Heart left ventricle (tissue), 16 donors: ENCODE data around the gene OBI1. TPM values are rescaled to one million over a fixed set of nuclear protein-coding genes. Genes with fewer than 3 reads are reported as not detected.
A peak's percentile ranks its signal among the peaks of the same experiment; 100 is the strongest.

Experiments
- ATAC-seq, 4 donors: fragments of 200-7000 bp; cut with Tn5 transposase; one replicate each; pipeline ENCODE4 v1.9.1; 2020 to 2022; ENCODE audit warnings: moderate library complexity in 4 of 4, mild to moderate bottlenecking in 3 of 4, moderate number of reproducible peaks in 1 of 4
- DNase-seq, 5 donors: peaks; one replicate each; pipeline ENCODE4 v3.0.0-alpha.2; 2020
- H3K27ac ChIP-seq, 12 donors: fragments of 200-600 bp; sonication (generic) in 4 of 12; one replicate each; pipeline versions ENCODE4 v1.5.0 to v1.8.0; 2016 to 2022; ENCODE audit warnings: mild to moderate bottlenecking in 2 of 12
- H3K27me3 ChIP-seq, 9 donors: fragments of 200-600 bp; sonication (generic) in 2 of 9; one replicate each; pipeline versions ENCODE4 v1.5.1 to v1.8.0; 2016 to 2022; ENCODE audit warnings: mild to moderate bottlenecking in 3 of 9
- H3K36me3 ChIP-seq, 9 donors: fragments of 200-600 bp; sonication (generic) in 2 of 9; one replicate each; pipeline versions ENCODE4 v1.5.0 to v1.8.0; 2018 to 2022; ENCODE audit warnings: mild to moderate bottlenecking in 2 of 9
- H3K4me1 ChIP-seq, 12 donors: fragments of 200-600 bp; sonication (generic) in 4 of 12; one replicate each; pipeline versions ENCODE4 v1.5.0 to v1.8.0; 2016 to 2022; ENCODE audit warnings: mild to moderate bottlenecking in 3 of 12
- H3K4me3 ChIP-seq, 12 donors: fragments of 200-600 bp; sonication (generic) in 4 of 12; one replicate each; pipeline versions ENCODE4 v1.5.0 to v1.8.0; 2017 to 2022; ENCODE audit warnings: mild to moderate bottlenecking in 9 of 12, moderate library complexity in 4 of 12
- H3K9me3 ChIP-seq, 12 donors: fragments of 200-600 bp; sonication (generic) in 4 of 12; one replicate each; pipeline versions ENCODE4 v1.5.0 to v1.8.0; 2016 to 2022; ENCODE audit warnings: mild to moderate bottlenecking in 1 of 12
- POLR2A ChIP-seq, 2 donors: fragments of 450-650 bp; IDR thresholded peaks; one replicate each; pipeline ENCODE4 v1.6.1; 2017; ENCODE audit warnings: antibody characterized with exemption in 2 of 2, mild to moderate bottlenecking in 2 of 2, moderate library complexity in 2 of 2
- WGBS, 4 donors: extraction: QIAGEN DNeasy Blood & Tissue Kit in 2 of 4; methylation state at CpG; one replicate each; pipeline versions ENCODE4 v1.1.5 to v1.1.7; 2013 to 2018; 5-methylcytosine and 5-hydroxymethylcytosine counted together
- intact Hi-C, 10 donors: fragments of 100-400 bp; cut with DNase I; formaldehyde crosslinking; loops; one replicate each; pipeline versions ENCODE4 v1.11.1 to v1.14.2; 2022
- polyA plus RNA-seq, 2 donors: library from polyadenylated mRNA; stranded (reverse); fragments of 200-250 nt; gene quantifications; one replicate each; pipeline ENCODE4 v1.2.3, GENCODE V29; 2013
- total RNA-seq, 9 donors: library from RNA; depleted of rRNA in 2 of 9; stranded (reverse); fragments of >200 nt in 2 of 9; fragmentation: NEBNext Ultra II Directional in 3 of 9; extraction: Animal tissue kit (Norgen Biotek cat#: 25700) in 3 of 9; gene quantifications; one replicate each; pipeline versions ENCODE4 v1.1.0 to v1.2.4, GENCODE V29; 2016 to 2023
- TF ChIP-seq, protein P1 (sequence below), 12 donors: fragments of 200-600 bp; sonication (generic) in 4 of 12; IDR thresholded peaks; one replicate each; pipeline versions ENCODE4 v1.5.0 to v1.8.0; 2018 to 2022; ENCODE audit warnings: antibody characterized with exemption in 12 of 12, mild to moderate bottlenecking in 5 of 12
- donor health status: ischemic (EF 13 %, LVEDD 7.1; RV severe dilation, severe dysfunction).
- donor health status: healthy with polysubstance abuse.
- donor health status: DM: no; HTN: yes; CAD: no.
- donor health status: DM: no; HTN: no; CAD: no.
- donor health status: ischemic (EF 25% LVEDD 6.9; RV normal size, moderate dysfunction).
- donor health status: ischemic (EF 25% LVEDD 5.7; RV mildly dilated, moderate dysfunction).
- donor health status: healthy.
- donor health status: DM: yes; HTN: yes; CAD: no.
- donor health status: ischemic (EF 35%, LVEDD 5.7; RV mildly dilated, moderate dysfunction).
- donor health status: nonischemic (EF 11% LVEDD 7.7; RV severe dilation, severe dysfunction).
- donor health status: DM: yes; HTN: yes; CAD: no.
- donor health status: PGD.
- donor health status: ischemic (EF 29% LVEDD 5.4; RV normal size, mild dysfunction).
- donor health status: nonischemic (EF 23%, LVEDD 6.1; RV moderate dilation, normal function).

OBI1 gene
- total and polyA plus RNA-seq, 11 donors: 2.4 to 12.3 (median 9.7) TPM

DNA sequence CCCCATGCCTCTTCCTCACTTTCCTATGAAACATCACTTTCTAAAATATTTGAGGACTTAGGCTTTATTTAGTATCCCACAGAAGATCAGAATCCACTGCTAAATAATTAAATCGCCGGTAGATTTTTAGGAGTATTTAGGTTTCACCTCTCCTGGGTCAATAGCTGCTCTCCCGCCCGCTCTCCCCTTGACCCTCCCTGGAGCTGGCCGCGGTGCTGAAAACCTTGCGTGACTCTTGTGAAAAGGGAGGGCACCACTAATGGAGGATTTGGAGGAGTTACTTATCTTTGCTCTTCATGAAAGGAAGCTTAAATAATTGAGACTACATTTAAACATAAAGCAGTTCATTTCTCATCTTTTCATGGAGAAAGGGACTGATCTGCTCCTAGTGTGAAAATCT lies 69.7 kb downstream of the OBI1 start:
- no peak for TF ChIP-seq POLR2A (IDR thresholded peaks at IDR 0.05)
- TF ChIP-seq, protein P1, sequence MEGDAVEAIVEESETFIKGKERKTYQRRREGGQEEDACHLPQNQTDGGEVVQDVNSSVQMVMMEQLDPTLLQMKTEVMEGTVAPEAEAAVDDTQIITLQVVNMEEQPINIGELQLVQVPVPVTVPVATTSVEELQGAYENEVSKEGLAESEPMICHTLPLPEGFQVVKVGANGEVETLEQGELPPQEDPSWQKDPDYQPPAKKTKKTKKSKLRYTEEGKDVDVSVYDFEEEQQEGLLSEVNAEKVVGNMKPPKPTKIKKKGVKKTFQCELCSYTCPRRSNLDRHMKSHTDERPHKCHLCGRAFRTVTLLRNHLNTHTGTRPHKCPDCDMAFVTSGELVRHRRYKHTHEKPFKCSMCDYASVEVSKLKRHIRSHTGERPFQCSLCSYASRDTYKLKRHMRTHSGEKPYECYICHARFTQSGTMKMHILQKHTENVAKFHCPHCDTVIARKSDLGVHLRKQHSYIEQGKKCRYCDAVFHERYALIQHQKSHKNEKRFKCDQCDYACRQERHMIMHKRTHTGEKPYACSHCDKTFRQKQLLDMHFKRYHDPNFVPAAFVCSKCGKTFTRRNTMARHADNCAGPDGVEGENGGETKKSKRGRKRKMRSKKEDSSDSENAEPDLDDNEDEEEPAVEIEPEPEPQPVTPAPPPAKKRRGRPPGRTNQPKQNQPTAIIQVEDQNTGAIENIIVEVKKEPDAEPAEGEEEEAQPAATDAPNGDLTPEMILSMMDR (IDR thresholded peaks at IDR 0.05): no peak
- H3K27me3 ChIP-seq: peaks cover 37 to 100% (median 89%) of the 10 kb centered on the region in 9 donors
- H3K36me3 ChIP-seq: no peaks in the 10 kb centered on the region
- H3K4me1 ChIP-seq: no peaks in the 10 kb centered on the region
- 2 to 11% (median 6%) methylated on average over 7 of the region's 7 CpGs for WGBS, 4 donors
- ATAC-seq (no peak), DNase-seq (peak in 2 of 5 donors; percentile 40 to 71)
- intact Hi-C loops: no loop called here
- H3K4me3 ChIP-seq: no peak overlapping the region
- no peaks in the 10 kb centered on the region for H3K9me3 ChIP-seq
- no peak overlapping the region for H3K27ac ChIP-seq

DNA sequence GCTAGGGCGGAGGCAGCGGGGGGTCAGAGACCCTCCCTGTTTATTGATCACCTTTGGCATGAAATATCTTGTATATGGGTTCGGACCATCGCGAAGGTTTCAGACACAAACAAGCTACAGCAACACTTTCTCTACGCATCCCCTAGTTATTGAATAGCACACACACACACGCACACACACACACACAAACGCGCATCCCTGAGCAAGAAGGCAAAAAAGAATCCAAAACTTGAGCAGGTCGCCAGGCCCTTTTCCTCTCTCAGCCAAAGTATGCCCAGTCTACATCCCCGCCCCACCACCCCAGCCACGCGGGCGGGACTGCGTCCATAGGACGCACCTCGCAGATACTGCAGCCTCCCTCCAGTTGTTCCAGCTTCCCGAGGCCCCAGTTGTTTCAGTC lies 71.6 kb downstream of the OBI1 start:
- no peak for DNase-seq
- Histone ChIP-seq H3K27ac (no peak overlapping the region), H3K9me3 (no peaks in the 10 kb centered on the region), H3K4me1 (no peaks in the 10 kb centered on the region), H3K4me3 (no peak overlapping the region), H3K27me3 (peaks cover 19 to 97% (median 70%) of the 10 kb centered on the region in 9 donors), H3K36me3 (no peaks in the 10 kb centered on the region)
- no peak for ATAC-seq
- WGBS, 4 donors: 9 to 19% (median 13%) methylated on average over 16 to 18 of the region's 18 CpGs
- TF ChIP-seq, protein P1 (IDR thresholded peaks at IDR 0.05): no peak
- no peak for TF ChIP-seq POLR2A (IDR thresholded peaks at IDR 0.05)
- intact Hi-C loops: no loop called here

DNA sequence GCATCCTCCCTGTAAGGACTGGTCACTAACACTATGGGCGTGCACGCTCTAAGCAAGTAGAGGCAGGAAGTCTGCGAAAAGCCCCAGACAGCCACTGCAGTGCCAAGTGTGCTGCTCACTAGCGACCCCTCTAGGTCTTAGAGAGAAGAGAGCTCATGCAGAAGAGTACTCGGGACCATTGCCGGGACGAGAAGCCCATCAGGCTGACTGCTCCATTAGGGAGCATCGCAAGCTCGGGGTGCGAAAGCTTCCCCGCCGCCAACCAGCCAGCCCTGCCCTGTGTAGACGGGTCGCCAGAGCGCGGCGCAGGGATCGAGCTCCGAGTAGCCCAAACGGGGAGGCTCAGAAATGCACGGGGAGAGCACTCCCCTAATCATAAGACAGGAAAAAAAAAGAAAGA lies 72.2 kb downstream of the OBI1 start:
- H3K4me3 ChIP-seq: no peak overlapping the region
- no peak for ATAC-seq
- peaks cover 15 to 93% (median 64%) of the 10 kb centered on the region in 9 donors for H3K27me3 ChIP-seq
- H3K9me3 ChIP-seq: no peaks in the 10 kb centered on the region
- H3K27ac ChIP-seq: no peak overlapping the region
- H3K36me3 ChIP-seq: no peaks in the 10 kb centered on the region
- 4 to 6% (median 4%) methylated on average over 21 of the region's 21 CpGs for WGBS, 4 donors
- DNase-seq: no peak
- H3K4me1 ChIP-seq: no peaks in the 10 kb centered on the region
- TF ChIP-seq, protein P1 (IDR thresholded peaks at IDR 0.05): peak in 1 of 12 donors; percentile 13
- no peak for TF ChIP-seq POLR2A (IDR thresholded peaks at IDR 0.05)
- intact Hi-C loops: no loop called here

DNA sequence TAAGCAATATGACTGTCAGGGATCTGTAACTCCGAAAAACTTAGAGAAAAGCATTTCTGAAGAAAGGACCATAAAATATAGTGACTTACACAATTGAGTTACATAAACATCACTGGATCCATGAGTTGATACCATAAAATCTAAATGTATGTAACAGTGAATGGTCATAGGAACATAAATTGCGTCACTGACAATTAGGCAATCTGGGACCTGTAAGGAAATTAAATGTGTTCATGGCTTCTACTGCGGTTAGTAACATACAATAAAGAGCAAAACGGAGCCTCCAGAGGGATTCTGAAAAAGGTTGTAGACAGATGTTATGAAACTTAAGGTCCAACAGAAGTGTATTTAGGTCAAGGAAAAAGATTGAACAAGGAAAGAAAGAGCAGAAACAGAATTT lies 82.7 kb downstream of the OBI1 start:
- DNase-seq (no peak), ATAC-seq (no peak)
- no peaks in the 10 kb centered on the region for H3K4me1 ChIP-seq
- TF ChIP-seq, protein P1 (IDR thresholded peaks at IDR 0.05): no peak
- TF ChIP-seq POLR2A (IDR thresholded peaks at IDR 0.05): no peak
- no peak overlapping the region for H3K4me3 ChIP-seq
- no peaks in the 10 kb centered on the region for H3K36me3 ChIP-seq
- WGBS, 4 donors: 85 to 94% (median 89%) methylated on average over 4 of the region's 4 CpGs
- H3K9me3 ChIP-seq: peaks cover 0 to 3% (median 0%) of the 10 kb centered on the region in 12 donors
- H3K27ac ChIP-seq: no peak overlapping the region
- H3K27me3 ChIP-seq: peaks cover 0 to 23% (median 0%) of the 10 kb centered on the region in 9 donors
- intact Hi-C loops: no loop called here
